ENCODE data around the gene ALG3. TPM values are rescaled to one million over a fixed set of nuclear protein-coding genes. Genes with fewer than 3 reads are reported as not detected.

Gene ALG3
- total and polyA plus RNA-seq, 8 donors, result 24.7 to 57.2 (median 30.8) TPM

- ATAC-seq (no peak), DNase-seq (no peak)
- Histone ChIP-seq H3K27ac (no peak overlapping the region), H3K9me3 (no peaks in the 10 kb centered on the region), H3K27me3 (peaks cover 0 to 33% of the 10 kb centered on the region in 2 donors), H3K4me1 (peaks cover 0 to 7% of the 10 kb centered on the region in 2 donors), H3K4me3 (no peak overlapping the region), H3K36me3 (peaks cover 0 to 16% of the 10 kb centered on the region in 2 donors)
- intact Hi-C loops (cut with DNase I), result loop anchor here in 1 of 2 donors (10.0 kb wide), 1 partner anchor 94 kb away; no protein-coding TSS in a partner anchor
- TF ChIP-seq, protein P1, sequence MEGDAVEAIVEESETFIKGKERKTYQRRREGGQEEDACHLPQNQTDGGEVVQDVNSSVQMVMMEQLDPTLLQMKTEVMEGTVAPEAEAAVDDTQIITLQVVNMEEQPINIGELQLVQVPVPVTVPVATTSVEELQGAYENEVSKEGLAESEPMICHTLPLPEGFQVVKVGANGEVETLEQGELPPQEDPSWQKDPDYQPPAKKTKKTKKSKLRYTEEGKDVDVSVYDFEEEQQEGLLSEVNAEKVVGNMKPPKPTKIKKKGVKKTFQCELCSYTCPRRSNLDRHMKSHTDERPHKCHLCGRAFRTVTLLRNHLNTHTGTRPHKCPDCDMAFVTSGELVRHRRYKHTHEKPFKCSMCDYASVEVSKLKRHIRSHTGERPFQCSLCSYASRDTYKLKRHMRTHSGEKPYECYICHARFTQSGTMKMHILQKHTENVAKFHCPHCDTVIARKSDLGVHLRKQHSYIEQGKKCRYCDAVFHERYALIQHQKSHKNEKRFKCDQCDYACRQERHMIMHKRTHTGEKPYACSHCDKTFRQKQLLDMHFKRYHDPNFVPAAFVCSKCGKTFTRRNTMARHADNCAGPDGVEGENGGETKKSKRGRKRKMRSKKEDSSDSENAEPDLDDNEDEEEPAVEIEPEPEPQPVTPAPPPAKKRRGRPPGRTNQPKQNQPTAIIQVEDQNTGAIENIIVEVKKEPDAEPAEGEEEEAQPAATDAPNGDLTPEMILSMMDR (IDR thresholded peaks at IDR 0.05), result no peak
These were observed 10.4 kb downstream of the ALG3 start for GRCh38 chr3:184238246-184238818.

DNA sequence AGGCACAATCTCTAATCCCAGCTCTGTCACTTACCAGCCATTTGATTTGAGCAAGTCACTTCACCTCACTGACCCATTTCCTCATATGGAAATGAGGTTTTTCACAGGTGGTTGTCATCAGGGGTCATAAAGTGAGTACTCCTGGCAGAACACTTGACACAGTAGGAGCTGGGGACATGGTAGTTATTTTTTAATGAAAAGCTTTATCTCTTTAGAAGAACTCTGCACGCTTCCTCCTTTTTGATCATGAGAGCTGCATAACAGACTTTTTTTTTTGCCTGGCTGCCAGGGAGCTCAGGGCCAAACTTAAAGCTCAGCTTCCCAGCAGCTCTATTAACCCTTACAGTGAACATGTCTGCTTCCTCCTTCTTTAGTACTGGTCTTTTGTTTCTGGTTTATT, 11.0 kb downstream of the ALG3 start:
- peaks cover 0 to 38% of the 10 kb centered on the region in 2 donors for H3K27me3 ChIP-seq
- ATAC-seq (no peak), DNase-seq (no peak)
- TF ChIP-seq, protein P1 (IDR thresholded peaks at IDR 0.05), result no peak
- peaks cover 0 to 7% of the 10 kb centered on the region in 2 donors for H3K4me1 ChIP-seq
- H3K27ac ChIP-seq, result no peak overlapping the region
- H3K9me3 ChIP-seq, result no peaks in the 10 kb centered on the region
- peaks cover 0 to 11% of the 10 kb centered on the region in 2 donors for H3K36me3 ChIP-seq
- H3K4me3 ChIP-seq, result no peak overlapping the region
- intact Hi-C loops (cut with DNase I), result loop anchor here in 1 of 2 donors (10.0 kb wide), 1 partner anchor 93 kb away; no protein-coding TSS in a partner anchor

GRCh38 chr3:184237211-184237610, 11.6 kb downstream of the ALG3 start:
- H3K4me1 ChIP-seq, result peaks cover 0 to 5% of the 10 kb centered on the region in 2 donors
- intact Hi-C loops (cut with DNase I), result loop anchor here in 1 of 2 donors (10.0 kb wide), 1 partner anchor 92 kb away; no protein-coding TSS in a partner anchor
- H3K9me3 ChIP-seq, result no peaks in the 10 kb centered on the region
- H3K36me3 ChIP-seq, result peaks cover 0 to 5% of the 10 kb centered on the region in 2 donors
- TF ChIP-seq, protein P1 (IDR thresholded peaks at IDR 0.05), result no peak
- no peak overlapping the region for H3K4me3 ChIP-seq
- H3K27ac ChIP-seq, result no peak overlapping the region
- ATAC-seq (no peak), DNase-seq (no peak)
- peaks cover 2 to 44% of the 10 kb centered on the region in 2 donors for H3K27me3 ChIP-seq

DNA sequence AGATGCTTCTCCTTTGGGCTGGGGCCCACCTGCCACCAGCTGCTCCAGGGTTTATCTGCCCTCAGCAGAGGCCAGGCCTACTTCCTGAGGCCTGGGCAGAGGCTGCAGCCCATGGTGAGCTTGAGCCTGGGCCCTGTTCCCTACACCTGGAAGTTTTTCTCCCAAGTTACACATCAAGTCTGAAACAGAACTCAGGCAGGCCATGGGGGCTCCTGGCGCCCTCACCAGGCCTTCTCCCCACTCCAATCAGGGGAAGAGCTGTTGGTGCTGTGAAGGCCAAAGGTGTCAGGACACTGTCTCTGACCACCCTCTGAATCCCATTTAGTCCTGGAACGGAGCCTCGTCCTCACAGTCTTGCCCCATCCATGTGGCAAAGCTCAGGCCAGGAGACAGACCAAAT, 12.1 kb downstream of the ALG3 start:
- no peak overlapping the region for H3K27ac ChIP-seq
- intact Hi-C loops (cut with DNase I), result loop anchor here in 1 of 2 donors (10.0 kb wide), 1 partner anchor 92 kb away; no protein-coding TSS in a partner anchor
- no peaks in the 10 kb centered on the region for H3K9me3 ChIP-seq
- DNase-seq, result no peak
- ATAC-seq, result no peak
- H3K36me3 ChIP-seq, result no peaks in the 10 kb centered on the region
- no peak overlapping the region for H3K4me3 ChIP-seq
- TF ChIP-seq, protein P1 (IDR thresholded peaks at IDR 0.05), result no peak
- H3K4me1 ChIP-seq, result no peaks in the 10 kb centered on the region
- peaks cover 8 to 50% of the 10 kb centered on the region in 2 donors for H3K27me3 ChIP-seq

DNA sequence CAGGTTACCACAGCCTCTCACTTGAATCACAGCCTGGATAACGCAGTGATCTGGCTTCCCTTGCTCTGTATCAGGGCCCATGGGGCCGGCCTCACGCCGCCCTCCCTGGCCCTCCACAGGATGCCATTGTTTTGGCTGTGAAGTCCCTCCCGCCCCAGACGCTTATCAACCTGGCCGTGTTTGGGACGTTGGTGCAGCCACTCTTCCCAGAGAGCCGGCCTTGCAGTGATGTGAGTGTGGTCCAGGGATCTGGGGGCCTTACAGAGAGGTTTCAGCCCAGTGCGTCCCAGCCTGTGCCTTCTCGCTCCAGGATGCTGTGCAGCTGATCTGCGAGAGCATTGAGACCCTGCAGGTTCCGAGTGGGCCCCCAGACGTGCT, 12.7 kb downstream of the ALG3 start:
- Histone ChIP-seq H3K36me3 (no peaks in the 10 kb centered on the region), H3K27ac (no peak overlapping the region), H3K4me3 (no peak overlapping the region), H3K4me1 (peaks cover 0 to 1% of the 10 kb centered on the region in 2 donors), H3K27me3 (peaks cover 14 to 56% of the 10 kb centered on the region in 2 donors), H3K9me3 (no peaks in the 10 kb centered on the region)
- no peak for ATAC-seq
- intact Hi-C loops (cut with DNase I), result loop anchor here in 1 of 2 donors (10.0 kb wide), 1 partner anchor 91 kb away; no protein-coding TSS in a partner anchor
- DNase-seq, result no peak
- TF ChIP-seq, protein P1 (IDR thresholded peaks at IDR 0.05), result no peak
